HCT116 (cell line): ENCODE measurements around the gene GAL3ST2.

Source experiments
- ATF3 ChIP-seq: IDR thresholded peaks from 2 replicates; pipeline ENCODE4 v1.6.1; 2012
- CEBPB ChIP-seq: IDR thresholded peaks from 2 replicates; pipeline ENCODE4 v1.6.1; 2012; ENCODE audit warnings: low read depth
- CTCF ChIP-seq, 3 experiments: fragments of 200-600 bp in 1 of 3; sonication (generic) in 1 of 3; IDR thresholded peaks in 2 of 3; conservative IDR thresholded peaks in 1 of 3; 2 replicates each; pipeline ENCODE4 v1.5.1; 2012 to 2017; ENCODE audit warnings: low read depth in 2 of 3, low read length in 2 of 3, antibody characterized with exemption in 1 of 3, borderline replicate concordance in 1 of 3, control low read depth in 1 of 3, mild to moderate bottlenecking in 1 of 3, mixed read lengths in 1 of 3, mixed run types in 1 of 3, moderate library complexity in 1 of 3; ENCODE audit not compliant: insufficient read depth in 1 of 3
- ELF1 ChIP-seq: IDR thresholded peaks from 2 replicates; pipeline ENCODE4 v1.6.1; 2012; ENCODE audit warnings: low read depth, borderline replicate concordance
- EZH2 ChIP-seq: fragments of 200-600 bp; sonication (generic); IDR thresholded peaks from 2 replicates; pipeline ENCODE4 v1.6.1; 2017; ENCODE audit warnings: antibody characterized with exemption, mixed run types
- EZH2phosphoT487 ChIP-seq: fragments of 200-600 bp; IDR thresholded peaks from 2 replicates; pipeline ENCODE4 v1.6.1; 2018; ENCODE audit warnings: antibody characterized with exemption, borderline replicate concordance
- JUND ChIP-seq: IDR thresholded peaks from 2 replicates; pipeline ENCODE4 v1.6.1; 2012
- POLR2AphosphoS5 ChIP-seq: IDR thresholded peaks from 2 replicates; pipeline ENCODE4 v1.6.1; 2011; ENCODE audit warnings: mild to moderate bottlenecking, low read depth, low read length, moderate library complexity
- SRF ChIP-seq: IDR thresholded peaks from 2 replicates; pipeline ENCODE4 v1.6.1; 2012; ENCODE audit warnings: low read depth
- ZNF274 ChIP-seq: fragments of 200-500 bp; sonication (Bioruptor generic); IDR thresholded peaks from 2 replicates; pipeline ENCODE4 v1.6.1; 2014; ENCODE audit warnings: mild to moderate bottlenecking, low read depth, low read length, inconsistent platforms

- TF ChIP-seq CTCF (IDR thresholded peaks at IDR 0.05 in 2 of 3, conservative IDR thresholded peaks at IDR 0.05 in 1 of 3; ENCODE audit: borderline replicate concordance in 1 of 3, insufficient read depth in 1 of 3, low read depth in 2 of 3, low read length in 2 of 3) (no peak), POLR2AphosphoS5 (no peak), EZH2phosphoT487 (no peak), ATF3 (no peak), SRF (no peak), ZNF274 (no peak), CEBPB (no peak), JUND (no peak), ELF1 (no peak), EZH2 (no peak)
Observed at GRCh38 chr2:241798631-241799521, 22.3 kb downstream of the GAL3ST2 start.
